Measurements from ENCODE around the gene ZNF670. TPM values are rescaled to one million over a fixed set of nuclear protein-coding genes. Genes with fewer than 3 reads are reported as not detected.

ZNF670 gene
- polyA plus RNA-seq, 1 donor from 2014 or later, result 9.3 TPM

- Histone ChIP-seq H3K9me2 (ENCODE audit: insufficient read depth, low read length) (no peaks in the 10 kb centered on the region), H3K36me3 (ENCODE audit: insufficient read depth, low read length) (peaks cover 36% of the 10 kb centered on the region), H3K79me2 (replicated peaks; ENCODE audit: insufficient read depth, low read length) (peaks cover 45% of the 10 kb centered on the region), H3K4me3 (ENCODE audit: low read length) (peak overlapping the region; percentile 100), H3K27me3 (ENCODE audit: insufficient read depth, low read depth, low read length) (no peaks in the 10 kb centered on the region), H3K4me2 (ENCODE audit: low read length) (peak overlapping the region; percentile 56), H2AFZ (ENCODE audit: low read depth, low read length) (no peak overlapping the region), H3F3A (ENCODE audit: insufficient read depth, low read length, poor library complexity, severe bottlenecking) (no peaks in the 10 kb centered on the region), H3K27ac (ENCODE audit: low read length) (no peak overlapping the region), H3K9me3 (ENCODE audit: low read length) (peaks cover 10% of the 10 kb centered on the region), H3K9ac (ENCODE audit: low read length) (no peak overlapping the region), H4K20me1 (ENCODE audit: insufficient read depth) (no peaks in the 10 kb centered on the region)
- TF ChIP-seq POLR2AphosphoS5 (IDR thresholded peaks at IDR 0.05), result no peak
- TF ChIP-seq EZH2 (IDR thresholded peaks at IDR 0.05; ENCODE audit: borderline replicate concordance, insufficient read depth, low read length, poor library complexity, severe bottlenecking), result no peak
- TF ChIP-seq TAF1 (IDR thresholded peaks at IDR 0.05; ENCODE audit: low read depth), result no peak
- TF ChIP-seq CTCF (IDR thresholded peaks at IDR 0.05; ENCODE audit: poor library complexity, severe bottlenecking), result no peak
- no peak for TF ChIP-seq RAD21 (conservative IDR thresholded peaks at IDR 0.05)
- TF ChIP-seq SMC3 (conservative IDR thresholded peaks at IDR 0.05; ENCODE audit: poor library complexity), result no peak
Observed at GRCh38 chr1:247102381-247102780, 23.8 kb upstream of the ZNF670 start.

GRCh38 chr1:247100676-247101279 lies 22.2 kb upstream of the ZNF670 start:
- Histone ChIP-seq H2AFZ (ENCODE audit: low read depth, low read length) (no peak overlapping the region), H3K79me2 (replicated peaks; ENCODE audit: insufficient read depth, low read length) (peaks cover 45% of the 10 kb centered on the region), H3K9me2 (ENCODE audit: insufficient read depth, low read length) (no peaks in the 10 kb centered on the region), H3K9me3 (ENCODE audit: low read length) (peaks cover 10% of the 10 kb centered on the region), H3F3A (ENCODE audit: insufficient read depth, low read length, poor library complexity, severe bottlenecking) (no peaks in the 10 kb centered on the region), H3K9ac (ENCODE audit: low read length) (no peak overlapping the region), H3K4me2 (ENCODE audit: low read length) (no peak overlapping the region), H3K4me3 (ENCODE audit: low read length) (no peak overlapping the region), H4K20me1 (ENCODE audit: insufficient read depth) (no peaks in the 10 kb centered on the region), H3K27ac (ENCODE audit: low read length) (no peak overlapping the region), H3K27me3 (ENCODE audit: insufficient read depth, low read depth, low read length) (no peaks in the 10 kb centered on the region), H3K36me3 (ENCODE audit: insufficient read depth, low read length) (peaks cover 52% of the 10 kb centered on the region)
- TF ChIP-seq SMC3 (conservative IDR thresholded peaks at IDR 0.05; ENCODE audit: poor library complexity) (no peak), TAF1 (IDR thresholded peaks at IDR 0.05; ENCODE audit: low read depth) (no peak), EP300 (conservative IDR thresholded peaks at IDR 0.05; ENCODE audit: poor library complexity, severe bottlenecking) (no peak), POLR2AphosphoS5 (IDR thresholded peaks at IDR 0.05) (no peak), RAD21 (conservative IDR thresholded peaks at IDR 0.05) (no peak), EZH2 (IDR thresholded peaks at IDR 0.05; ENCODE audit: borderline replicate concordance, insufficient read depth, low read length, poor library complexity, severe bottlenecking) (no peak), REST (IDR thresholded peaks at IDR 0.05; ENCODE audit: borderline replicate concordance) (no peak), CTCF (IDR thresholded peaks at IDR 0.05; ENCODE audit: poor library complexity, severe bottlenecking) (no peak), MXI1 (conservative IDR thresholded peaks at IDR 0.05; ENCODE audit: poor library complexity, severe bottlenecking) (no peak)
